SJCRH30 (cell line): ENCODE data around the gene HSP90B1. TPM values are rescaled to one million over a fixed set of nuclear protein-coding genes. Genes with fewer than 3 reads are reported as not detected.

ENCODE experiments used
- DNase-seq, 2 experiments: peaks; one replicate each; pipeline ENCODE4 v3.0.0-alpha.2; 2015 to 2020
- H3K27ac ChIP-seq: fragments of 250-450 bp; sonication (Bioruptor Pico); 2 replicates; pipeline ENCODE4 v1.5.1; 2020; ENCODE audit warnings: mild to moderate bottlenecking, moderate library complexity
- H3K27me3 ChIP-seq: fragments of 250-450 bp; sonication (Bioruptor Pico); 2 replicates; pipeline ENCODE4 v1.5.1; 2020; ENCODE audit warnings: mild to moderate bottlenecking, moderate library complexity
- H3K36me3 ChIP-seq: fragments of 250-450 bp; sonication (Bioruptor Pico); 2 replicates; pipeline ENCODE4 v1.5.1; 2020; ENCODE audit warnings: mild to moderate bottlenecking, moderate library complexity
- H3K4me1 ChIP-seq: fragments of 250-450 bp; sonication (Bioruptor Pico); 2 replicates; pipeline ENCODE4 v1.5.1; 2020; ENCODE audit warnings: mild to moderate bottlenecking, moderate library complexity
- H3K4me3 ChIP-seq: fragments of 250-450 bp; sonication (Bioruptor Pico); 2 replicates; pipeline ENCODE4 v1.5.1; 2020; ENCODE audit warnings: mild to moderate bottlenecking, moderate library complexity
- H3K9me3 ChIP-seq: fragments of 250-450 bp; sonication (Bioruptor Pico); replicated peaks from 2 replicates; pipeline ENCODE4 v1.5.1; 2020; ENCODE audit warnings: mild to moderate bottlenecking, moderate library complexity
- total RNA-seq: library from RNA; depleted of rRNA; stranded (reverse); fragments of >200 nt; shearing (Covaris generic); gene quantifications from 2 replicates; pipeline ENCODE4 v1.2.3, GENCODE V29; 2014

The HSP90B1 gene
- total RNA-seq, 1 experiment from 2014 or later, result 423 TPM

DNA sequence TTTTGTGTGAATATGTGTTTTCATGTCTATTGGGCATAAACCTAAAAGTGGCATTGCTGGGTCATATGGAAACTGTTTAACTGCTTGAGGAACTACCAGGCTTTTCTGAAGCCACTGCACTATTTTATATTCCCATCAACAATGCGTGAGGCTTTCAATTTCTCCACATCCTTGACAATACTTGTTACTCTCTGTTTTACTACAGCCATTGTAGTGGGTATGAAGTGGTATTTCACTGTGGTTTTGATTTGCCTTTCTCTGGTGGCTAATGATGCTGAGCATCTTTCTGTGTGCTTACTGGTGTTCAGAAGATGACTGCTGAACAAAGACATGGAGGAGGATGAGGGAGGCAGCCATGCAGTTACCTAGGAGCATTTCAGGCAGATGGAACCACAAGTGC lies 22.3 kb downstream of the HSP90B1 start:
- Histone ChIP-seq H3K9me3 (no peaks in the 10 kb centered on the region), H3K4me3 (no peak overlapping the region), H3K4me1 (peaks cover 3% of the 10 kb centered on the region; the same call in 1 of the 2 replicates), H3K27ac (no peak overlapping the region), H3K36me3 (peaks cover 63% of the 10 kb centered on the region), H3K27me3 (no peaks in the 10 kb centered on the region)
- no peak for DNase-seq

- H3K4me1 ChIP-seq, result peaks cover 19% of the 10 kb centered on the region
- H3K27ac ChIP-seq, result peak overlapping the region; percentile 94
- no peak for DNase-seq
- no peaks in the 10 kb centered on the region for H3K27me3 ChIP-seq
- H3K4me3 ChIP-seq, result peak overlapping the region; percentile 82
- peaks cover 31% of the 10 kb centered on the region for H3K36me3 ChIP-seq
- no peaks in the 10 kb centered on the region for H3K9me3 ChIP-seq
Measured at GRCh38 chr12:103955811-103956508, 25.8 kb downstream of the HSP90B1 start.

DNA sequence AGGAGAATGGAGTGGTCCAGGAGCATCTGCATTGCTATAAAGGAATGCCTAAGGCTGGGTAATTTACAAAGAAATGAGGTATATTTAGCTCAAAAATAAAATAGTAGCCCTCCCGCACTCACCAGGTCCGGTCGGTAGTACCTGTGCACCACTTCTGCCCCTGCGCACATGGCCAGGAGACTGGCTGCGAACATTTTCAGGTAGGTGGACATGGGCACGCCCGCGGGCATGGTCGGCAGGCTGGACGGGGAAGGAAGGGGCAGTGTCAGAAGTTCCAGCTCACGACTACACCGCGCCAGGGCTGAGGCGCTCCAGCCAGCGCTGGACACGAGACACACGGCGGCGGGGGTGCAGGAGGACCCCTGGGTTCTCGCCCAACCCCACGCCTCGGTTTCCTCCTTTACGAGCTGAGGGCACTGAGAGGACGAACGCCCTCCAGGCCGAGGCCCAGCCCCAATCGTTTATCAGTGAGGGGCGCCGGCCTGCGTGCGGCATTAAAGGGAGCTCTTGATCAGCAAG lies 26.4 kb downstream of the HSP90B1 start:
- peak overlapping the region; percentile 94 for H3K27ac ChIP-seq
- peak overlapping the region; percentile 82 for H3K4me3 ChIP-seq
- no peak for DNase-seq
- H3K36me3 ChIP-seq, result peaks cover 26% of the 10 kb centered on the region
- no peaks in the 10 kb centered on the region for H3K9me3 ChIP-seq
- peaks cover 22% of the 10 kb centered on the region for H3K4me1 ChIP-seq
- no peaks in the 10 kb centered on the region for H3K27me3 ChIP-seq

- Histone ChIP-seq H3K4me3 (peak overlapping the region; percentile 82), H3K4me1 (peaks cover 22% of the 10 kb centered on the region), H3K36me3 (peaks cover 13% of the 10 kb centered on the region), H3K27me3 (no peaks in the 10 kb centered on the region), H3K27ac (peak overlapping the region; percentile 94), H3K9me3 (no peaks in the 10 kb centered on the region)
- no peak for DNase-seq
Measured at GRCh38 chr12:103957865-103958388, 27.7 kb downstream of the HSP90B1 start.

DNA sequence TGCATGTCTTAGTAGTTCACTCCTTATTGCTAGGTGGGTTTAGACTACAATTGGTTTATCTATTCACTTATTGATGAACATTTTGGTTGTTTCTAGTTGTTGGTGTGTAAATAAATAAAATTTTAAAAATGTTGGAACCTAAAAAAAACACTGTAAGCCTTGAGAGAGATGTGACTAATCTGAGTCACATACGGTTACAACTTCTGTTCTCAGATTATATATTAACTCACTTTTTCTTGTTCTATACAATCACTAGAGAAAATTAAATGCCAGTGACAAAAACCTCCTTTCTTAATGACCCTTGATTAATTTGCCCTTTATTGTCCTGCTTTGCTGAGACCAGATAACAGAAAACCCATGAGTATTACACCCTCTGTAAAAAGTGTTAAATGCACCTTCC lies 28.4 kb downstream of the HSP90B1 start:
- no peaks in the 10 kb centered on the region for H3K27me3 ChIP-seq
- H3K4me1 ChIP-seq, result peaks cover 22% of the 10 kb centered on the region
- H3K27ac ChIP-seq, result no peak overlapping the region
- no peak for DNase-seq
- H3K9me3 ChIP-seq, result no peaks in the 10 kb centered on the region
- H3K4me3 ChIP-seq, result no peak overlapping the region
- peaks cover 12% of the 10 kb centered on the region; the same call in 1 of the 2 replicates for H3K36me3 ChIP-seq

DNA sequence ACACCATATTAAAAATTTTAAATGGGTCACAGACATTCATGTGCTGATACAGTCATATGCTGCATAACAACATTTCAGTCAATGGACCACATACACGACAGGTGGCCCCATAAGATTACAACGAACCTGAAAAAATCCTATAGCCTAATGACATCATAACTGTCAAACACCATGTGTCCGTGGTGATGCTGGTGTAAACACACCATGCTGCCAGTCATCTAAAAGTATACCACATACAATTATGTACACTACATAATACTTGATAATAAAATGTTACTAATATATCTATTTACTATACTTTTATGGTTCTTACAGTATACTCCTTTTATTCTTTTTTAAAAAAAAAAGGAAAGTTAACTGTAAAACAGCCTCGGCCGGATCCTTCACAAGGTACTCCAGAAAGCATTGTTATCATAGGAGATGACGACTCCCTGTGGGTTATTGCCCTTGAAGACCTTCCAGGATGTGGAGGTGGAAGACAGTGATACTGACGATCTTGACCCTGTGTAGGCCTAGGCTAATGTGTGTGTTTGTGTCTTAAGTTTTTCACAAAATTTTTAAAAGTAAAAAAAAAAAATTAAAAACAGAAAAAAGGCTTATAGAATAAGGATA lies 30.5 kb downstream of the HSP90B1 start:
- Histone ChIP-seq H3K36me3 (0 out of 2 replicates have a peak, but pooled peaks cover 3% of the 10 kb centered on the region), H3K4me1 (peaks cover 21% of the 10 kb centered on the region), H3K27ac (peak overlapping the region; percentile 58), H3K9me3 (no peaks in the 10 kb centered on the region), H3K27me3 (no peaks in the 10 kb centered on the region), H3K4me3 (no peak overlapping the region)
- peak; percentile 31 to 56 for DNase-seq

GRCh38 chr12:103962493-103962892 lies 32.3 kb downstream of the HSP90B1 start:
- 0 out of 2 replicates have a peak, but pooled peaks cover 3% of the 10 kb centered on the region for H3K36me3 ChIP-seq

GRCh38 chr12:103964805-103965204 lies 34.6 kb downstream of the HSP90B1 start:
- Histone ChIP-seq H3K27ac (peak overlapping the region; percentile 82; the same call in 1 of the 2 replicates), H3K27me3 (no peaks in the 10 kb centered on the region), H3K36me3 (peaks cover 11% of the 10 kb centered on the region), H3K4me1 (peaks cover 14% of the 10 kb centered on the region), H3K9me3 (no peaks in the 10 kb centered on the region), H3K4me3 (peak overlapping the region; percentile 85)
- DNase-seq, result no peak

More at GRCh38 chr12:103962493-103962892, 32.3 kb downstream of the HSP90B1 start:
- H3K27me3 ChIP-seq, result no peaks in the 10 kb centered on the region
- DNase-seq, result no peak
- peaks cover 19% of the 10 kb centered on the region for H3K4me1 ChIP-seq
- no peaks in the 10 kb centered on the region for H3K9me3 ChIP-seq
- H3K27ac ChIP-seq, result no peak overlapping the region
- no peak overlapping the region for H3K4me3 ChIP-seq

DNA sequence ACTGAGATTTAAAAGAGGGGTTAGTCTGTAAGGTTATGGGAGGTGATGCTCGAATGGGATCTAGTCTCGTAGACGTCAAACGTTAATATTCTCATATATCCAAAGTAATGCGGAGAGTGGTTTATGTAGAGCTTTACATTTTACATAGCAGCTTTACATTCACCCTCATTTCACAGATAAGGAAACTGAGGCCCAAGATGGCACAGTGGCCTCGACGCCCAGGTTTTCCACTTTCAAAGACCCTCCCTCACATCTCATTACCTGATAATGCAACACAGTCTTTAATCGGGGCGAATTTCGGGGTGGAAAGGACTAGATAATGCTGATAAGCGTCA lies 35.0 kb downstream of the HSP90B1 start:
- Histone ChIP-seq H3K36me3 (peaks cover 12% of the 10 kb centered on the region), H3K4me1 (peaks cover 11% of the 10 kb centered on the region), H3K4me3 (peak overlapping the region; percentile 85), H3K27ac (peak overlapping the region; percentile 82), H3K9me3 (no peaks in the 10 kb centered on the region), H3K27me3 (no peaks in the 10 kb centered on the region)
- DNase-seq, result no peak

- H3K4me1 ChIP-seq, result peaks cover 5% of the 10 kb centered on the region
- H3K27ac ChIP-seq, result peak within 1 kb of the TSS; percentile 82
- peaks cover 14% of the 10 kb centered on the region for H3K36me3 ChIP-seq
- peak within 1 kb of the TSS; percentile 85 for H3K4me3 ChIP-seq
- no peaks in the 10 kb centered on the region for H3K27me3 ChIP-seq
- peak; percentile 98 for DNase-seq
- H3K9me3 ChIP-seq, result no peaks in the 10 kb centered on the region
Measured at GRCh38 chr12:103965590-103966504, 35.6 kb downstream of the HSP90B1 start, which contains the start of gene TDG. Gene TDG, plus strand, starts transcription at chr12:103965872. Its CDS starts 166 bp downstream, at chr12:103966038.

DNA sequence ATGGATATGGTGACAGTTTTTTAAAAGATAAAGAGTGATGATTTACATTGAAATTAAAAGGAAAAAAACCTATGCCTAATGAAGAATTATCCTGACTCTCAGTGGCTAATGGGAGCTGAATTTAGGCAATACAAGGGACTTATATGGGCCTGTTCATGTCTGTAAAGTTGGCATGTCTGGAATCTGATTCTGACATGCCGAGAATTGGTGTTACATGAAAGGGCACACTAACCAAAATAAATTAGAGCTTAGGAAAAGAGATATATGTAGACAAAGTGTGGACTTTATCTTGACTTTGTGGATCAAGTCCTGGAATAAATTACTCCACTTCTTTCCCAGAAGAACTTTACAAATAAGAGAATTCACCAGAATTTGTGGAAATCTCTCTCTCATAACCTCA lies 36.5 kb downstream of the HSP90B1 start:
- H3K27ac ChIP-seq, result peak overlapping the region; percentile 82
- no peak for DNase-seq
- H3K4me3 ChIP-seq, result peak overlapping the region; percentile 85
- H3K4me1 ChIP-seq, result no peaks in the 10 kb centered on the region
- H3K9me3 ChIP-seq, result no peaks in the 10 kb centered on the region
- peaks cover 17% of the 10 kb centered on the region for H3K36me3 ChIP-seq
- no peaks in the 10 kb centered on the region for H3K27me3 ChIP-seq

- Histone ChIP-seq H3K4me1 (no peaks in the 10 kb centered on the region), H3K9me3 (no peaks in the 10 kb centered on the region), H3K27me3 (no peaks in the 10 kb centered on the region), H3K27ac (no peak overlapping the region), H3K36me3 (peaks cover 22% of the 10 kb centered on the region), H3K4me3 (no peak overlapping the region)
- DNase-seq, result no peak
Measured at GRCh38 chr12:103969391-103969790, 39.2 kb downstream of the HSP90B1 start.

GRCh38 chr12:103973909-103974308 lies 43.7 kb downstream of the HSP90B1 start:
- Histone ChIP-seq H3K4me1 (no peaks in the 10 kb centered on the region), H3K9me3 (no peaks in the 10 kb centered on the region), H3K27me3 (no peaks in the 10 kb centered on the region), H3K36me3 (peaks cover 32% of the 10 kb centered on the region), H3K27ac (no peak overlapping the region), H3K4me3 (no peak overlapping the region)
- DNase-seq, result no peak

DNA sequence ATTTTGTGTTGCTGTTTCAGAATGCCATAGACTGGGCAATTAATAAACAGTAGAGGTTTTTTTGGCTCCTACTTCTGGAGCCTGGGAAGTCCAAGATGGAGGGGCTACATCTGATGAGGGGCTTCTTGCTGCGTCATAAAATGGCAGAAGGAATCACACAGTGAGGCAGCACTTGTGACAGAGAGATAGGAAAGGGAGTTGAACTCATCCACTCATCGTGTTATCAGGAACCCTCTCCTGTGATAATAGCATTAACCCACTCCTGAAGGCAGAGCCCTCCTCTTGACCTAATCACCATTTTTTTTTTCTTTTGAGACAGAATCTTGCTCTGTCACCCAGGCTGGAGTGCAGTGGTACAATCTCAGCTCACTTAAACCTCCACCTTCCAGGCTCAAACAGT lies 45.2 kb downstream of the HSP90B1 start:
- H3K4me3 ChIP-seq, result no peak overlapping the region
- no peak overlapping the region for H3K27ac ChIP-seq
- peaks cover 34% of the 10 kb centered on the region for H3K36me3 ChIP-seq
- DNase-seq, result no peak
- H3K27me3 ChIP-seq, result no peaks in the 10 kb centered on the region
- no peaks in the 10 kb centered on the region for H3K4me1 ChIP-seq
- no peaks in the 10 kb centered on the region for H3K9me3 ChIP-seq
